ENCODE measurements around the gene HELZ2. TPM values are rescaled to one million over a fixed set of nuclear protein-coding genes. Genes with fewer than 3 reads are reported as not detected.

Gene HELZ2
- total RNA-seq, 2 experiments from 2014 or later = 6.5 to 8.3 TPM

DNA sequence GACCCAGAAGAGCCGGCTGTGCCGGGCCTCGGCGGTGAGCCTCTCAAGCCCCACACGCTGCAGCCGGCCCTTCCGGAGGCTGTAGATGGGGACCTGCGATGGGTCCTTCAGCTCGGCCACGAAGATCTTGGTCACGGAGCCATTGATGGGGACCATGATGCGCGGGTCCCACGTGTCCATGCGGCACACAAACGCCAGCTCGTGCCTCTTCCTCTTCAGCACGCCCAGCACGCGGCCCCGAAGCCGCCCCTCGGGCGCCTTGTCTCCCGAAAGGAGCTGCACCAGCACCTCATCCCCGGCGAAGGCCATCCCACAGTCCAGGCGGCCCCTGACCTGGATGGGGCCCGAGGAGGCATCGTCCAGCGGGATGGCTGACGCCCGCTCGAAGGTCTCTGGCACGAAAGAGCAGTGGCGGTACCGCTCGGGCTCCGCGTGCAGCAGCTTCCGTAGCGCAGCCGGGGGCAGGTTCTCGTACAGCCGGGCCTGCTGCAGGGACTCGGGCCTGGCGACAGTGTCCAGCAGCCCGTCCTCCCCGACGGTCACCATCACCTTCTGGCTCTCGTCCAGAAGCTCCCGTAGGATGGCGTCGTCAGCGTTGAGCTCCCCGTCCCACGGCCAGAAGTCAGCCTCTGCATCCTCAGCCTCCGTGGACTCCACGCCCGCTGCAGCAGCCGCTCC lies 8.9 kb downstream of the HELZ2 start:
- Histone ChIP-seq H3K9me3 (ENCODE audit: low read length) (no peaks in the 10 kb centered on the region), H3K9me2 (ENCODE audit: insufficient read depth, low read length) (no peaks in the 10 kb centered on the region), H3K4me3 (ENCODE audit: low read depth, low read length, poor library complexity, severe bottlenecking) (no peak overlapping the region), H3K4me1 (ENCODE audit: insufficient read depth, low read length, poor library complexity, severe bottlenecking) (peaks cover 12% of the 10 kb centered on the region), H3K79me2 (ENCODE audit: insufficient read depth, low read depth, low read length) (no peaks in the 10 kb centered on the region), H3K27ac (ENCODE audit: low read depth, low read length, poor library complexity, severe bottlenecking) (no peak overlapping the region), H4K20me1 (ENCODE audit: insufficient read depth, low read length) (no peaks in the 10 kb centered on the region), H2AFZ (ENCODE audit: low read length) (no peak overlapping the region), H3K36me3 (ENCODE audit: insufficient read depth, low read length) (no peaks in the 10 kb centered on the region), H3K4me2 (ENCODE audit: low read length) (no peak overlapping the region)
- intact Hi-C loops (cut with micrococcal nuclease; ENCODE audit: unreplicated experiment) = no loop called here
- CTCF ChIA-PET (ENCODE audit: unreplicated experiment) = interaction anchor here (0.5 kb wide), 1 partner anchor 12 kb away, joined by 3 read pairs; no protein-coding TSS in a partner anchor
- DNase-seq (ENCODE audit: low spot score) = no peak
- BruUV-seq (replicated peaks) = no TSS peak
- POLR2A ChIA-PET = no interaction called here
- TF ChIP-seq EZH2phosphoT487 (IDR thresholded peaks at IDR 0.05; ENCODE audit: borderline replicate concordance, low read depth, low read length) = no peak
- TF ChIP-seq, protein P1, sequence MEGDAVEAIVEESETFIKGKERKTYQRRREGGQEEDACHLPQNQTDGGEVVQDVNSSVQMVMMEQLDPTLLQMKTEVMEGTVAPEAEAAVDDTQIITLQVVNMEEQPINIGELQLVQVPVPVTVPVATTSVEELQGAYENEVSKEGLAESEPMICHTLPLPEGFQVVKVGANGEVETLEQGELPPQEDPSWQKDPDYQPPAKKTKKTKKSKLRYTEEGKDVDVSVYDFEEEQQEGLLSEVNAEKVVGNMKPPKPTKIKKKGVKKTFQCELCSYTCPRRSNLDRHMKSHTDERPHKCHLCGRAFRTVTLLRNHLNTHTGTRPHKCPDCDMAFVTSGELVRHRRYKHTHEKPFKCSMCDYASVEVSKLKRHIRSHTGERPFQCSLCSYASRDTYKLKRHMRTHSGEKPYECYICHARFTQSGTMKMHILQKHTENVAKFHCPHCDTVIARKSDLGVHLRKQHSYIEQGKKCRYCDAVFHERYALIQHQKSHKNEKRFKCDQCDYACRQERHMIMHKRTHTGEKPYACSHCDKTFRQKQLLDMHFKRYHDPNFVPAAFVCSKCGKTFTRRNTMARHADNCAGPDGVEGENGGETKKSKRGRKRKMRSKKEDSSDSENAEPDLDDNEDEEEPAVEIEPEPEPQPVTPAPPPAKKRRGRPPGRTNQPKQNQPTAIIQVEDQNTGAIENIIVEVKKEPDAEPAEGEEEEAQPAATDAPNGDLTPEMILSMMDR (conservative IDR thresholded peaks at IDR 0.05; ENCODE audit: low read length) = no peak

GRCh38 chr20:63564036-63564810 lies 9.8 kb downstream of the HELZ2 start:
- POLR2A ChIA-PET = no interaction called here

More at GRCh38 chr20:63564036-63564810, 9.8 kb downstream of the HELZ2 start:
- no peaks in the 10 kb centered on the region for H3K9me2 ChIP-seq (ENCODE audit: insufficient read depth, low read length)
- BruUV-seq (replicated peaks) = no TSS peak
- H4K20me1 ChIP-seq (ENCODE audit: insufficient read depth, low read length) = no peaks in the 10 kb centered on the region
- H3K27ac ChIP-seq (ENCODE audit: low read depth, low read length, poor library complexity, severe bottlenecking) = no peak overlapping the region
- H2AFZ ChIP-seq (ENCODE audit: low read length) = no peak overlapping the region
- no peak for DNase-seq (ENCODE audit: low spot score)
- no peak overlapping the region for H3K4me3 ChIP-seq (ENCODE audit: low read depth, low read length, poor library complexity, severe bottlenecking)
- CTCF ChIA-PET (ENCODE audit: unreplicated experiment) = no interaction called here
- intact Hi-C loops (cut with micrococcal nuclease; ENCODE audit: unreplicated experiment) = no loop called here
- TF ChIP-seq EZH2phosphoT487 (IDR thresholded peaks at IDR 0.05; ENCODE audit: borderline replicate concordance, low read depth, low read length) = no peak
- TF ChIP-seq, protein P1 (conservative IDR thresholded peaks at IDR 0.05; ENCODE audit: low read length) = no peak
- no peak overlapping the region for H3K4me2 ChIP-seq (ENCODE audit: low read length)
- H3K36me3 ChIP-seq (ENCODE audit: insufficient read depth, low read length) = no peaks in the 10 kb centered on the region
- H3K9me3 ChIP-seq (ENCODE audit: low read length) = no peaks in the 10 kb centered on the region
- peaks cover 12% of the 10 kb centered on the region for H3K4me1 ChIP-seq (ENCODE audit: insufficient read depth, low read length, poor library complexity, severe bottlenecking)
- H3K79me2 ChIP-seq (ENCODE audit: insufficient read depth, low read depth, low read length) = no peaks in the 10 kb centered on the region
